IMR-90 (cell line): Measurements from ENCODE around the gene RAET1G. TPM values are rescaled to one million over a fixed set of nuclear protein-coding genes. Genes with fewer than 3 reads are reported as not detected.

Experiments used
- ATAC-seq: fragments of 200-7000 bp; cut with Tn5 transposase; 2 replicates; pipeline ENCODE4 v1.9.1; 2020; ENCODE audit warnings: low read depth, mild to moderate bottlenecking, moderate library complexity
- BruUV-seq: library from RNA; stranded (reverse); fragments of 400-500 nt; replicated peaks from 2 replicates; lab custom pipeline; 2021; lab: Mats Ljungman, UMichigan
- CTCF ChIA-PET: fragments of 300-600 bp; formaldehyde crosslinking; extraction: SDS; loops from one replicate; lab custom pipeline; 2021; ENCODE audit warnings: antibody characterized with exemption; lab: Yijun Ruan, JAX
- POLR2A ChIA-PET: fragments of 300-600 bp; sonication (Branson Sonifier 250); formaldehyde crosslinking; loops from one replicate; lab custom pipeline; 2022; ENCODE audit warnings: antibody characterized with exemption; ENCODE audit not compliant: unreplicated experiment; lab: Charles Lee
- DNase-seq: peaks from one replicate; pipeline ENCODE4 v3.0.0; 2013
- H2AFZ ChIP-seq: replicated peaks from 2 replicates; pipeline ENCODE3; 2013; ENCODE audit warnings: low read length, mild to moderate bottlenecking; ENCODE audit not compliant: poor library complexity
- H2AK5ac ChIP-seq: 2 replicates; pipeline ENCODE4 v1.6.1; 2013; ENCODE audit warnings: low read depth, low read length, inconsistent platforms
- H2AK9ac ChIP-seq: replicated peaks from 2 replicates; pipeline ENCODE3; 2013; ENCODE audit warnings: mild to moderate bottlenecking, low read depth, low read length, moderate library complexity; ENCODE audit not compliant: poor library complexity
- H2BK120ac ChIP-seq: 2 replicates; pipeline ENCODE4 v1.6.1; 2013; ENCODE audit warnings: low read depth, low read length, inconsistent platforms
- H2BK15ac ChIP-seq: 3 replicates; pipeline ENCODE4 v1.6.1; 2013; ENCODE audit warnings: low read depth, low read length, inconsistent platforms
- H2BK20ac ChIP-seq: 2 replicates; pipeline ENCODE4 v1.6.1; 2013; ENCODE audit warnings: low read depth, mild to moderate bottlenecking, inconsistent platforms, low read length, moderate library complexity
- H2BK5ac ChIP-seq: 2 replicates; pipeline ENCODE4 v1.6.1; 2013; ENCODE audit warnings: mild to moderate bottlenecking, low read depth, low read length, inconsistent platforms; ENCODE audit not compliant: poor library complexity, severe bottlenecking
- H3K14ac ChIP-seq: replicated peaks from 2 replicates; pipeline ENCODE4 v1.6.1; 2013; ENCODE audit warnings: low read depth, low read length, inconsistent platforms
- H3K18ac ChIP-seq: 2 replicates; pipeline ENCODE4 v1.6.1; 2013; ENCODE audit warnings: low read depth, low read length, control low read depth
- H3K23ac ChIP-seq: 2 replicates; pipeline ENCODE4 v1.6.1; 2013; ENCODE audit warnings: low read depth, low read length, inconsistent platforms
- H3K27ac ChIP-seq: 2 replicates; pipeline ENCODE4 v1.5.1; 2013; ENCODE audit warnings: mild to moderate bottlenecking, control low read depth, low read length; ENCODE audit not compliant: insufficient read depth
- H3K27me3 ChIP-seq: 2 replicates; pipeline ENCODE4 v1.6.1; 2013; ENCODE audit warnings: low read length; ENCODE audit not compliant: control insufficient read depth, insufficient read depth
- H3K36me3 ChIP-seq: 2 replicates; pipeline ENCODE4 v1.6.1; 2013; ENCODE audit warnings: low read length, mixed read lengths; ENCODE audit not compliant: control insufficient read depth, insufficient read depth
- H3K4ac ChIP-seq: 2 replicates; pipeline ENCODE4 v1.6.1; 2013; ENCODE audit warnings: low read depth, low read length, inconsistent platforms
- H3K4me1 ChIP-seq: 2 replicates; pipeline ENCODE4 v1.6.1; 2013; ENCODE audit warnings: low read length, mixed read lengths; ENCODE audit not compliant: control insufficient read depth, insufficient read depth
- H3K4me2 ChIP-seq: 2 replicates; pipeline ENCODE4 v1.6.1; 2013; ENCODE audit warnings: low read depth, mild to moderate bottlenecking, control low read depth, low read length, moderate library complexity
- H3K4me3 ChIP-seq: 2 replicates; pipeline ENCODE4 v1.5.1; 2013; ENCODE audit warnings: low read depth, mild to moderate bottlenecking, control low read depth, low read length, moderate library complexity; ENCODE audit not compliant: insufficient read depth
- H3K56ac ChIP-seq: 2 replicates; pipeline ENCODE4 v1.6.1; 2013; ENCODE audit warnings: low read length, inconsistent platforms; ENCODE audit not compliant: insufficient read depth; ENCODE audit errors: extremely low read depth
- H3K79me1 ChIP-seq, 2 experiments: 2 replicates each; pipeline ENCODE4 v1.6.1; 2013; ENCODE audit warnings: low read length in 2 of 2, inconsistent platforms in 1 of 2, low read depth in 1 of 2
- H3K9ac ChIP-seq: 2 replicates; pipeline ENCODE4 v1.6.1; 2013; ENCODE audit warnings: low read depth, low read length, control low read depth
- H3K9me1 ChIP-seq: 2 replicates; pipeline ENCODE4 v1.6.1; 2013; ENCODE audit warnings: low read length, inconsistent platforms; ENCODE audit not compliant: insufficient read depth
- H3K9me3 ChIP-seq: 2 replicates; pipeline ENCODE4 v1.6.1; 2013; ENCODE audit warnings: low read length; ENCODE audit not compliant: control insufficient read depth, insufficient read depth
- H4K20me1 ChIP-seq: 2 replicates; pipeline ENCODE4 v1.6.1; 2013; ENCODE audit warnings: low read length, inconsistent platforms; ENCODE audit not compliant: insufficient read depth
- H4K5ac ChIP-seq: 2 replicates; pipeline ENCODE4 v1.6.1; 2013; ENCODE audit warnings: mild to moderate bottlenecking, low read depth, low read length, control low read depth
- H4K8ac ChIP-seq, 2 experiments: 2 replicates each; pipeline ENCODE4 v1.6.1; 2013; ENCODE audit warnings: low read depth in 2 of 2, low read length in 2 of 2, control low read depth in 1 of 2, inconsistent platforms in 1 of 2
- H4K91ac ChIP-seq: 2 replicates; pipeline ENCODE4 v1.6.1; 2013; ENCODE audit warnings: low read depth, low read length, inconsistent platforms; ENCODE audit not compliant: insufficient read depth
- BHLHE40 ChIP-seq: fragments of 150-350 bp; IDR thresholded peaks from 2 replicates; pipeline ENCODE4 v1.6.1; 2016; ENCODE audit warnings: mild to moderate bottlenecking, low read depth, low read length
- CTCF ChIP-seq: conservative IDR thresholded peaks from 2 replicates; pipeline ENCODE4 v1.5.1; 2012; ENCODE audit warnings: mild to moderate bottlenecking, low read depth, low read length, improper control_type of control experiment
- FOS ChIP-seq: fragments of 150-350 bp; IDR thresholded peaks from 2 replicates; pipeline ENCODE4 v1.6.1; 2016; ENCODE audit warnings: low read depth, low read length
- MAFK ChIP-seq: IDR thresholded peaks from 2 replicates; pipeline ENCODE4 v1.6.1; 2012; ENCODE audit warnings: low read depth, low read length, improper control_type of control experiment
- MAZ ChIP-seq: IDR thresholded peaks from 2 replicates; pipeline ENCODE4 v1.6.1; 2012; ENCODE audit warnings: low read depth, mild to moderate bottlenecking, low read length, improper control_type of control experiment, moderate library complexity, borderline replicate concordance
- RFX5 ChIP-seq: IDR thresholded peaks from 2 replicates; pipeline ENCODE4 v1.8.0; 2012; ENCODE audit warnings: low read depth, mild to moderate bottlenecking, low read length, moderate library complexity
- USF2 ChIP-seq: fragments of 150-350 bp; IDR thresholded peaks from 2 replicates; pipeline ENCODE4 v1.6.1; 2017; ENCODE audit warnings: mild to moderate bottlenecking, antibody characterized with exemption, low read length, low read depth
- WGBS, 2 experiments: methylation state at CpG; one replicate each; pipeline versions ENCODE4 v1.1.5 to v1.1.7; 2013; ENCODE audit warnings: missing lambda C conversion rate in 2 of 2; ENCODE audit not compliant: insufficient read length in 1 of 2; ENCODE audit errors: extremely low coverage in 2 of 2; 5-methylcytosine and 5-hydroxymethylcytosine counted together
- dilution Hi-C: fragments of 300-500 bp; cut with HindIII; formaldehyde crosslinking; loops from one replicate; pipeline ENCODE4 v1.14.3; 2018; ENCODE audit warnings: low sequenced_read_pairs; ENCODE audit not compliant: unreplicated experiment
- in situ Hi-C: fragments of 300-500 bp; cut with MboI; formaldehyde crosslinking; loops from 3 replicates; pipeline ENCODE4 v1.14.3; 2019; ENCODE audit warnings: low sequenced_read_pairs, inconsistent platforms, mixed read lengths
- intact Hi-C: fragments of 100-400 bp; cut with micrococcal nuclease; formaldehyde crosslinking; loops from 2 replicates; pipeline ENCODE4 v1.10.0; 2022
- polyA plus RNA-seq, 3 experiments: library from polyadenylated mRNA; depleted of rRNA; stranded (reverse); fragments of >200 nt; gene quantifications; 2 replicates each; pipeline ENCODE4 v1.2.3, GENCODE V29; 2012; ENCODE audit warnings: low replicate concordance in 1 of 3
- total RNA-seq: library from RNA; depleted of rRNA; stranded (reverse); fragments of >200 nt; gene quantifications from 2 replicates; pipeline ENCODE4 v1.2.3, GENCODE V29; 2012

RAET1G gene
- total and polyA plus RNA-seq, 2 of the 4 experiments (the other 2 are of a cell fraction): 1.3 to 4.2 TPM

DNA sequence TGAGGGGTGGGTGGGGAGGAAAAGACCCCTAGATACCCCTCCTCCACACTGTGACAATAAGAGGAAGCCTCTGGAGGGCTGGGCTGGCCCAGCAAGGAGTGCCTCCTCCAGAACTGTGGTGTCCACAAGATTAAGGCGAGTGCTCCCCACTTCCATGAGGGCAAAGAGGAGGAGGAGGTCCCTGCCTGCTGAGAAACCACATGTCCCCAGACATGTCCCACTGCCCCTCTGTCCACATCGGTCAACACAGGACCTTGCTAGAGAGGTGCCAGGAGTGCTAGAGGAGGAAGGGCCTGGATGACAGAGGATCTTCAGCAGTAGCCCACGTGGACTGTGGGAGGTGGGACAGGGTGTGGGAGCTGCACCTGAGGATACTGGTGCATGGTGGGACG is 3.1 kb downstream of the RAET1G start:
- 54% methylated on average over 3 of the region's 4 CpGs; no CpG with 5 or more reads in 1 of the 2 experiments for WGBS, 2 experiments
- Histone ChIP-seq H4K91ac (no peak overlapping the region), H3K23ac (no peak overlapping the region), H2AK9ac (no peak overlapping the region), H2BK20ac (no peak overlapping the region), H3K4me1 (0 out of 2 replicates have a peak, but pooled peaks cover 2% of the 10 kb centered on the region), H3K18ac (no peak overlapping the region), H3K9ac (no peak overlapping the region), H2AFZ (no peak overlapping the region), H4K20me1 (no peaks in the 10 kb centered on the region), H2BK5ac (no peak overlapping the region), H3K9me3 (no peaks in the 10 kb centered on the region), H3K27me3 (no peaks in the 10 kb centered on the region; the same call in 1 of the 2 replicates), H2BK15ac (no peak overlapping the region), H3K4me2 (no peak overlapping the region), H3K36me3 (no peaks in the 10 kb centered on the region), H2BK120ac (no peak overlapping the region), H3K9me1 (no peaks in the 10 kb centered on the region), H3K4ac (no peak overlapping the region), H3K27ac (no peak overlapping the region), H4K5ac (no peak overlapping the region), H4K8ac (no peak overlapping the region), H3K79me1 (no peaks in the 10 kb centered on the region; a peak in 1 of 4 replicates), H3K56ac (no peak overlapping the region), H2AK5ac (no peak overlapping the region), H3K14ac (no peak overlapping the region), H3K4me3 (no peak overlapping the region)
- BruUV-seq: no TSS peak
- ATAC-seq (no peak), DNase-seq (no peak)
- intact Hi-C loops: no loop called here
- ChIA-PET POLR2A (no interaction called here), CTCF (no interaction called here)
- dilution Hi-C loops: no loop called here
- in situ Hi-C loops: loop anchor here (5.0 to 10.0 kb wide), 4 partner anchors 53 to 375 kb away; partner anchors contain the start of gene PPIL4
- TF ChIP-seq MAZ (no peak), USF2 (no peak), FOS (no peak), MAFK (no peak), CTCF (no peak), RFX5 (no peak), BHLHE40 (no peak)
